ENCODE data around the gene ZNF526.

DNA sequence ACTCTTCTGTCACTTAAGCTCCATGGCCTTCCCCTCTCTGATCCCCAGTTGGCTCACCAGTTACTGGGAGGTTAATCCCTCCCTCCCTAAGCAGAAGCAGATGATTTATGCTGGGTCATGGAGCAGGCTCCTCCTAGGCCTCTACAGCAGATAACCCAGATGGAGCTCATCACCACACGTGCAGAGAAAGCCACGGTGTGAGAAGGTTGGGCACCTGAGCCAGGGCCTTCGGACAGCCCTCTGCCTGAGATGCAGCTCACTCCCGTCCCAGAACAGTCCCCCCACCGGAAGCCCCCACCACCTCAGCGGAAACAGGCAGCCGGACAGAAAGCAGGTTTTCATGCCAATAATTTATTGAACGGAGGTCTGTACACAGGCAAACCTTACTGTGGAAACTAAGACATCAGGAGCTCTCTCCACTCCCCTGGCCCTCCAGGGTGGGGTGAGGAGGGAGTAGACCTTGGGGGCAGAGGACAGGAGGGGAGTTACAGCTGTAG is 9.8 kb downstream of the ZNF526 start:
- TF ChIP-seq YY1 (IDR thresholded peaks at IDR 0.05; ENCODE audit: low read depth) (no peak), REST (IDR thresholded peaks at IDR 0.05; ENCODE audit: low read depth) (no peak), RAD21 (IDR thresholded peaks at IDR 0.05; ENCODE audit: low read depth) (no peak), TCF12 (IDR thresholded peaks at IDR 0.05; ENCODE audit: low read depth) (no peak), FOXM1 (IDR thresholded peaks at IDR 0.05; ENCODE audit: borderline replicate concordance, low read depth) (no peak), TAF1 (IDR thresholded peaks at IDR 0.05; ENCODE audit: low read depth) (no peak), ZBTB7A (IDR thresholded peaks at IDR 0.05; ENCODE audit: low read depth) (no peak), EP300 (IDR thresholded peaks at IDR 0.05; ENCODE audit: borderline replicate concordance) (no peak), CEBPB (IDR thresholded peaks at IDR 0.05) (no peak)
- TF ChIP-seq, protein P1, sequence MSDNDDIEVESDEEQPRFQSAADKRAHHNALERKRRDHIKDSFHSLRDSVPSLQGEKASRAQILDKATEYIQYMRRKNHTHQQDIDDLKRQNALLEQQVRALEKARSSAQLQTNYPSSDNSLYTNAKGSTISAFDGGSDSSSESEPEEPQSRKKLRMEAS (IDR thresholded peaks at IDR 0.05), result no peak
- TF ChIP-seq, protein P2, sequence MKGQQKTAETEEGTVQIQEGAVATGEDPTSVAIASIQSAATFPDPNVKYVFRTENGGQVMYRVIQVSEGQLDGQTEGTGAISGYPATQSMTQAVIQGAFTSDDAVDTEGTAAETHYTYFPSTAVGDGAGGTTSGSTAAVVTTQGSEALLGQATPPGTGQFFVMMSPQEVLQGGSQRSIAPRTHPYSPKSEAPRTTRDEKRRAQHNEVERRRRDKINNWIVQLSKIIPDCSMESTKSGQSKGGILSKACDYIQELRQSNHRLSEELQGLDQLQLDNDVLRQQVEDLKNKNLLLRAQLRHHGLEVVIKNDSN (IDR thresholded peaks at IDR 0.05), result no peak

All from Ishikawa (cell line).